ENCODE measurements around the gene CHRNB4.
A peak's percentile ranks its signal among the peaks of the same experiment; 100 is the strongest.

Gene CHRNB4

GRCh38 chr15:78651007-78651406, 10.0 kb upstream of the CHRNB4 start:
- Histone ChIP-seq H3K4me3 (ENCODE audit: insufficient read depth, low read depth, low read length) (no peak overlapping the region), H3K9me3 (ENCODE audit: control insufficient read depth, low read length) (no peaks in the 10 kb centered on the region), H3K4me1 (ENCODE audit: control insufficient read depth, insufficient read depth, low read length) (no peaks in the 10 kb centered on the region), H3K27ac (ENCODE audit: insufficient read depth, low read depth, low read length, poor library complexity, severe bottlenecking) (no peak overlapping the region), H3K27me3 (ENCODE audit: control insufficient read depth, insufficient read depth, low read length, poor library complexity, severe bottlenecking) (no peaks in the 10 kb centered on the region), H3K36me3 (ENCODE audit: control insufficient read depth, insufficient read depth, low read length) (no peaks in the 10 kb centered on the region)
- 90 to 93% methylated on average over 3 of the region's 3 CpGs for WGBS, 2 experiments

- Histone ChIP-seq H3K4me3 (ENCODE audit: insufficient read depth, low read depth, low read length) (no peak overlapping the region), H3K36me3 (ENCODE audit: control insufficient read depth, insufficient read depth, low read length) (no peaks in the 10 kb centered on the region), H3K9me3 (ENCODE audit: control insufficient read depth, low read length) (no peaks in the 10 kb centered on the region), H3K27ac (ENCODE audit: insufficient read depth, low read depth, low read length, poor library complexity, severe bottlenecking) (no peak overlapping the region), H3K4me1 (ENCODE audit: control insufficient read depth, insufficient read depth, low read length) (no peaks in the 10 kb centered on the region), H3K27me3 (ENCODE audit: control insufficient read depth, insufficient read depth, low read length, poor library complexity, severe bottlenecking) (no peaks in the 10 kb centered on the region)
- WGBS, 2 experiments = 91% methylated on average over 4 of the region's 4 CpGs
Measured at GRCh38 chr15:78650022-78650421, 9.0 kb upstream of the CHRNB4 start.

GRCh38 chr15:78645009-78645408, 4.0 kb upstream of the CHRNB4 start:
- Histone ChIP-seq H3K27ac (ENCODE audit: insufficient read depth, low read depth, low read length, poor library complexity, severe bottlenecking) (no peak overlapping the region), H3K4me1 (ENCODE audit: control insufficient read depth, insufficient read depth, low read length) (peaks cover 6% of the 10 kb centered on the region), H3K36me3 (ENCODE audit: control insufficient read depth, insufficient read depth, low read length) (no peaks in the 10 kb centered on the region), H3K4me3 (ENCODE audit: insufficient read depth, low read depth, low read length) (no peak overlapping the region), H3K27me3 (ENCODE audit: control insufficient read depth, insufficient read depth, low read length, poor library complexity, severe bottlenecking) (peaks cover 25% of the 10 kb centered on the region), H3K9me3 (ENCODE audit: control insufficient read depth, low read length) (no peaks in the 10 kb centered on the region)
- WGBS, 2 experiments = 90% methylated on average over 4 of the region's 4 CpGs

- H3K27ac ChIP-seq (ENCODE audit: insufficient read depth, low read depth, low read length, poor library complexity, severe bottlenecking) = no peak overlapping the region
- H3K4me1 ChIP-seq (ENCODE audit: control insufficient read depth, insufficient read depth, low read length) = peaks cover 6% of the 10 kb centered on the region
- no peaks in the 10 kb centered on the region for H3K36me3 ChIP-seq (ENCODE audit: control insufficient read depth, insufficient read depth, low read length)
- H3K9me3 ChIP-seq (ENCODE audit: control insufficient read depth, low read length) = no peaks in the 10 kb centered on the region
- H3K27me3 ChIP-seq (ENCODE audit: control insufficient read depth, insufficient read depth, low read length, poor library complexity, severe bottlenecking) = peaks cover 30% of the 10 kb centered on the region
- WGBS, 2 experiments = 90 to 95% methylated on average over 5 of the region's 5 CpGs
- no peak overlapping the region for H3K4me3 ChIP-seq (ENCODE audit: insufficient read depth, low read depth, low read length)
Measured at GRCh38 chr15:78642331-78642730, 1.3 kb upstream of the CHRNB4 start.

- Histone ChIP-seq H3K9me3 (ENCODE audit: control insufficient read depth, low read length) (no peaks in the 10 kb centered on the region), H3K4me3 (ENCODE audit: insufficient read depth, low read depth, low read length) (no peak overlapping the region)
- WGBS, 2 experiments = 46 to 50% methylated on average over 11 of the region's 11 CpGs
Measured at GRCh38 chr15:78641749-78642275, 802 bp upstream of the CHRNB4 start.

GRCh38 chr15:78640527-78641101, 396 bp downstream of the CHRNB4 start:
- Histone ChIP-seq H3K27me3 (ENCODE audit: control insufficient read depth, insufficient read depth, low read length, poor library complexity, severe bottlenecking) (peaks cover 30% of the 10 kb centered on the region), H3K36me3 (ENCODE audit: control insufficient read depth, insufficient read depth, low read length) (no peaks in the 10 kb centered on the region), H3K9me3 (ENCODE audit: control insufficient read depth, low read length) (no peaks in the 10 kb centered on the region), H3K4me1 (ENCODE audit: control insufficient read depth, insufficient read depth, low read length) (peaks cover 6% of the 10 kb centered on the region), H3K27ac (ENCODE audit: insufficient read depth, low read depth, low read length, poor library complexity, severe bottlenecking) (no peak overlapping the region), H3K4me3 (ENCODE audit: insufficient read depth, low read depth, low read length) (peak overlapping the region; percentile 51)
- 5 to 8% methylated on average over 32 of the region's 32 CpGs for WGBS, 2 experiments

More at GRCh38 chr15:78641749-78642275, 802 bp upstream of the CHRNB4 start:
- Histone ChIP-seq H3K27me3 (ENCODE audit: control insufficient read depth, insufficient read depth, low read length, poor library complexity, severe bottlenecking) (peaks cover 30% of the 10 kb centered on the region), H3K27ac (ENCODE audit: insufficient read depth, low read depth, low read length, poor library complexity, severe bottlenecking) (no peak overlapping the region), H3K4me1 (ENCODE audit: control insufficient read depth, insufficient read depth, low read length) (peaks cover 6% of the 10 kb centered on the region), H3K36me3 (ENCODE audit: control insufficient read depth, insufficient read depth, low read length) (no peaks in the 10 kb centered on the region)

- Histone ChIP-seq H3K4me3 (ENCODE audit: insufficient read depth, low read depth, low read length) (no peak overlapping the region), H3K27ac (ENCODE audit: insufficient read depth, low read depth, low read length, poor library complexity, severe bottlenecking) (no peak overlapping the region), H3K27me3 (ENCODE audit: control insufficient read depth, insufficient read depth, low read length, poor library complexity, severe bottlenecking) (peaks cover 30% of the 10 kb centered on the region), H3K9me3 (ENCODE audit: control insufficient read depth, low read length) (no peaks in the 10 kb centered on the region), H3K4me1 (ENCODE audit: control insufficient read depth, insufficient read depth, low read length) (peaks cover 6% of the 10 kb centered on the region), H3K36me3 (ENCODE audit: control insufficient read depth, insufficient read depth, low read length) (no peaks in the 10 kb centered on the region)
- 45 to 49% methylated on average over 4 of the region's 4 CpGs for WGBS, 2 experiments
Measured at GRCh38 chr15:78638658-78639314, 2.2 kb downstream of the CHRNB4 start.

GRCh38 chr15:78637776-78638435, 3.1 kb downstream of the CHRNB4 start:
- no peak overlapping the region for H3K27ac ChIP-seq (ENCODE audit: insufficient read depth, low read depth, low read length, poor library complexity, severe bottlenecking)
- H3K36me3 ChIP-seq (ENCODE audit: control insufficient read depth, insufficient read depth, low read length) = no peaks in the 10 kb centered on the region
- H3K9me3 ChIP-seq (ENCODE audit: control insufficient read depth, low read length) = no peaks in the 10 kb centered on the region
- peaks cover 6% of the 10 kb centered on the region for H3K4me1 ChIP-seq (ENCODE audit: control insufficient read depth, insufficient read depth, low read length)
- H3K27me3 ChIP-seq (ENCODE audit: control insufficient read depth, insufficient read depth, low read length, poor library complexity, severe bottlenecking) = peaks cover 30% of the 10 kb centered on the region
- H3K4me3 ChIP-seq (ENCODE audit: insufficient read depth, low read depth, low read length) = no peak overlapping the region
- WGBS, 2 experiments = 86 to 93% methylated on average over 4 of the region's 4 CpGs

- no peaks in the 10 kb centered on the region for H3K36me3 ChIP-seq (ENCODE audit: control insufficient read depth, insufficient read depth, low read length)
- WGBS, 2 experiments = 91 to 98% methylated on average over 2 of the region's 2 CpGs
- no peak overlapping the region for H3K4me3 ChIP-seq (ENCODE audit: insufficient read depth, low read depth, low read length)
- H3K27me3 ChIP-seq (ENCODE audit: control insufficient read depth, insufficient read depth, low read length, poor library complexity, severe bottlenecking) = peaks cover 19% of the 10 kb centered on the region
- H3K4me1 ChIP-seq (ENCODE audit: control insufficient read depth, insufficient read depth, low read length) = peaks cover 6% of the 10 kb centered on the region
- H3K27ac ChIP-seq (ENCODE audit: insufficient read depth, low read depth, low read length, poor library complexity, severe bottlenecking) = no peak overlapping the region
- no peaks in the 10 kb centered on the region for H3K9me3 ChIP-seq (ENCODE audit: control insufficient read depth, low read length)
Measured at GRCh38 chr15:78636378-78636859, 4.6 kb downstream of the CHRNB4 start.

- Histone ChIP-seq H3K9me3 (ENCODE audit: control insufficient read depth, low read length) (no peaks in the 10 kb centered on the region), H3K4me3 (ENCODE audit: insufficient read depth, low read depth, low read length) (no peak overlapping the region), H3K36me3 (ENCODE audit: control insufficient read depth, insufficient read depth, low read length) (no peaks in the 10 kb centered on the region), H3K27ac (ENCODE audit: insufficient read depth, low read depth, low read length, poor library complexity, severe bottlenecking) (no peak overlapping the region), H3K4me1 (ENCODE audit: control insufficient read depth, insufficient read depth, low read length) (peaks cover 2% of the 10 kb centered on the region), H3K27me3 (ENCODE audit: control insufficient read depth, insufficient read depth, low read length, poor library complexity, severe bottlenecking) (peaks cover 9% of the 10 kb centered on the region)
- WGBS, 2 experiments = 88 to 94% methylated on average over 10 of the region's 10 CpGs
Measured at GRCh38 chr15:78635346-78635745, 5.7 kb downstream of the CHRNB4 start.
